MM.1S (cell line): Measurements from ENCODE around the gene CD58.

Experiments used
- EZH2 ChIP-seq: fragments of 300-600 bp; sonication (generic); optimal IDR thresholded peaks from 2 replicates; pipeline ENCODE3; 2017; ENCODE audit warnings: low read depth, mild to moderate bottlenecking, antibody characterized with exemption, low read length, mixed read lengths
- EZH2phosphoT487 ChIP-seq: fragments of 300-600 bp; sonication (generic); IDR thresholded peaks from 2 replicates; pipeline ENCODE4 v1.6.1; 2018; ENCODE audit warnings: antibody characterized with exemption, low read length
- TF ChIP-seq, protein P1 (sequence below): fragments of 300-600 bp; sonication (generic); IDR thresholded peaks from 2 replicates; pipeline ENCODE4 v1.5.1; 2016; ENCODE audit warnings: antibody characterized with exemption, low read length, mixed read lengths

DNA sequence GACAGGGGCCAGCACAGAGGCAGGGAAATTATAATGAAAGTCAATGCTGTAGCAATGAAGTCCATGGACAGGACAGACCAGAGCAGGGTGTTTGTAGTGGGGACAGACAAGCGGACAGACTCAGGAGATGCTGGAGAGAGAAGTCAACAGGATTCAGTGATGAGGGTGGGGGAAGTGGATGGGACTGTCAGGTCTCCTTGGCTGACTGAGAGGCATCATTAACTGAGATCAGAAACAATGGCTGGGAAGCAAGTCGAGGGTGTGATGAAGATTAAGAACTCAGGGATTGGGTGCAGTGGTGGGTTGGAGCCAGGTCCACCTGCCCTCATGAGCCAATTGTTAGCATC, 25.5 kb downstream of the CD58 start:
- TF ChIP-seq, protein P1, sequence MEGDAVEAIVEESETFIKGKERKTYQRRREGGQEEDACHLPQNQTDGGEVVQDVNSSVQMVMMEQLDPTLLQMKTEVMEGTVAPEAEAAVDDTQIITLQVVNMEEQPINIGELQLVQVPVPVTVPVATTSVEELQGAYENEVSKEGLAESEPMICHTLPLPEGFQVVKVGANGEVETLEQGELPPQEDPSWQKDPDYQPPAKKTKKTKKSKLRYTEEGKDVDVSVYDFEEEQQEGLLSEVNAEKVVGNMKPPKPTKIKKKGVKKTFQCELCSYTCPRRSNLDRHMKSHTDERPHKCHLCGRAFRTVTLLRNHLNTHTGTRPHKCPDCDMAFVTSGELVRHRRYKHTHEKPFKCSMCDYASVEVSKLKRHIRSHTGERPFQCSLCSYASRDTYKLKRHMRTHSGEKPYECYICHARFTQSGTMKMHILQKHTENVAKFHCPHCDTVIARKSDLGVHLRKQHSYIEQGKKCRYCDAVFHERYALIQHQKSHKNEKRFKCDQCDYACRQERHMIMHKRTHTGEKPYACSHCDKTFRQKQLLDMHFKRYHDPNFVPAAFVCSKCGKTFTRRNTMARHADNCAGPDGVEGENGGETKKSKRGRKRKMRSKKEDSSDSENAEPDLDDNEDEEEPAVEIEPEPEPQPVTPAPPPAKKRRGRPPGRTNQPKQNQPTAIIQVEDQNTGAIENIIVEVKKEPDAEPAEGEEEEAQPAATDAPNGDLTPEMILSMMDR: no peak
- TF ChIP-seq EZH2 (no peak), EZH2phosphoT487 (no peak)
